Kidney (tissue), 14 donors: ENCODE results near the gene LDB1. TPM values are rescaled to one million over a fixed set of nuclear protein-coding genes. Genes with fewer than 3 reads are reported as not detected.
A peak's percentile ranks its signal among the peaks of the same experiment; 100 is the strongest.

Experiments used
- DNase-seq, 5 donors: peaks; one replicate each; pipeline ENCODE4 v3.0.0-alpha.2; 2013 to 2020
- FAIRE-seq: peaks from 2 replicates; lab custom pipeline; 2012; peaks lifted over from hg19 to GRCh38; lab: Jason Lieb, UNC
- H3K27ac ChIP-seq, 2 donors: one replicate each; pipeline ENCODE4 v1.7.0; 2013; ENCODE audit warnings: low read depth in 2 of 2, low read length in 2 of 2, inconsistent platforms in 1 of 2
- H3K27me3 ChIP-seq: one replicate; pipeline ENCODE4 v1.7.1; 2013; ENCODE audit warnings: low read length, inconsistent platforms; ENCODE audit not compliant: control insufficient read depth, insufficient read depth
- H3K36me3 ChIP-seq, 3 donors: one replicate each; pipeline versions ENCODE4 v1.7.0 to v1.7.1; 2013; ENCODE audit warnings: low read length in 3 of 3, control low read depth in 1 of 3, inconsistent platforms in 1 of 3; ENCODE audit not compliant: insufficient read depth in 3 of 3, control insufficient read depth in 2 of 3
- H3K4me1 ChIP-seq, 3 donors: one replicate each; pipeline versions ENCODE4 v1.7.0 to v1.7.1; 2013; ENCODE audit warnings: low read length in 3 of 3, inconsistent platforms in 1 of 3, low read depth in 1 of 3; ENCODE audit not compliant: control insufficient read depth in 2 of 3, insufficient read depth in 2 of 3
- H3K4me3 ChIP-seq, 3 donors: one replicate each; pipeline versions ENCODE4 v1.7.0 to v1.8.1; 2013; ENCODE audit warnings: low read length in 3 of 3, control low read depth in 1 of 3, inconsistent platforms in 1 of 3
- H3K9ac ChIP-seq, 3 donors: one replicate each; pipeline versions ENCODE4 v1.7.0 to v1.7.1; 2013; ENCODE audit warnings: low read length in 3 of 3, control low read depth in 1 of 3, inconsistent platforms in 1 of 3
- H3K9me3 ChIP-seq, 3 donors: one replicate each; pipeline versions ENCODE4 v1.7.0 to v1.7.1; 2013; ENCODE audit warnings: low read length in 3 of 3, control low read depth in 1 of 3, inconsistent platforms in 1 of 3; ENCODE audit not compliant: control insufficient read depth in 2 of 3, insufficient read depth in 1 of 3
- intact Hi-C: fragments of 100-400 bp; cut with DNase I; formaldehyde crosslinking; loops from one replicate; pipeline ENCODE4 v1.11.1; 2022
- polyA plus RNA-seq: library from polyadenylated mRNA; stranded (reverse); fragments of 350-450 nt; fragmentation: Illumina TruSeq; extraction: RNeasy Lipid Tissue Mini Kit (QIAGEN cat#74804); gene quantifications from one replicate; pipeline ENCODE4 v1.2.3, GENCODE V29; 2014; ENCODE audit warnings: low read depth, low replicate concordance; ENCODE audit not compliant: insufficient read depth
- total RNA-seq: library from RNA; stranded (reverse); fragmentation: NEBNext Ultra II Directional; extraction: Animal tissue kit (Norgen Biotek cat#: 25700); gene quantifications from one replicate; pipeline ENCODE4 v1.2.1, GENCODE V29; 2021
- TF ChIP-seq, protein P1 (sequence below): IDR thresholded peaks from 3 replicates; pipeline ENCODE4 v1.5.1; 2012; ENCODE audit warnings: mild to moderate bottlenecking, moderate library complexity, borderline replicate concordance; ENCODE audit not compliant: insufficient read depth; ENCODE audit errors: extremely low read depth
- donor health status: control.
- donor health status: control.
- donor health status: control.
- donor health status: control.
- donor health status: control.
- donor health status: DM: yes; HTN: yes; CAD: no.
- donor health status: Normal renal cell carcinoma (clear cell type).

LDB1 gene
- total and polyA plus RNA-seq, 2 donors from 2014 or later, result 27.9 to 56.1 TPM

- Histone ChIP-seq H3K27ac (no peak overlapping the region), H3K4me3 (no peak overlapping the region), H3K9ac (no peak overlapping the region), H3K27me3 (no peaks in the 10 kb centered on the region), H3K36me3 (no peaks in the 10 kb centered on the region), H3K9me3 (no peaks in the 10 kb centered on the region), H3K4me1 (peaks cover 0 to 12% (median 10%) of the 10 kb centered on the region in 3 donors)
- TF ChIP-seq, protein P1, sequence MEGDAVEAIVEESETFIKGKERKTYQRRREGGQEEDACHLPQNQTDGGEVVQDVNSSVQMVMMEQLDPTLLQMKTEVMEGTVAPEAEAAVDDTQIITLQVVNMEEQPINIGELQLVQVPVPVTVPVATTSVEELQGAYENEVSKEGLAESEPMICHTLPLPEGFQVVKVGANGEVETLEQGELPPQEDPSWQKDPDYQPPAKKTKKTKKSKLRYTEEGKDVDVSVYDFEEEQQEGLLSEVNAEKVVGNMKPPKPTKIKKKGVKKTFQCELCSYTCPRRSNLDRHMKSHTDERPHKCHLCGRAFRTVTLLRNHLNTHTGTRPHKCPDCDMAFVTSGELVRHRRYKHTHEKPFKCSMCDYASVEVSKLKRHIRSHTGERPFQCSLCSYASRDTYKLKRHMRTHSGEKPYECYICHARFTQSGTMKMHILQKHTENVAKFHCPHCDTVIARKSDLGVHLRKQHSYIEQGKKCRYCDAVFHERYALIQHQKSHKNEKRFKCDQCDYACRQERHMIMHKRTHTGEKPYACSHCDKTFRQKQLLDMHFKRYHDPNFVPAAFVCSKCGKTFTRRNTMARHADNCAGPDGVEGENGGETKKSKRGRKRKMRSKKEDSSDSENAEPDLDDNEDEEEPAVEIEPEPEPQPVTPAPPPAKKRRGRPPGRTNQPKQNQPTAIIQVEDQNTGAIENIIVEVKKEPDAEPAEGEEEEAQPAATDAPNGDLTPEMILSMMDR, result no peak
- intact Hi-C loops, result no loop called here
- FAIRE-seq, result no peak
- no peak for DNase-seq
Measured at GRCh38 chr10:102131286-102132170, 11.4 kb upstream of the LDB1 start.

DNA sequence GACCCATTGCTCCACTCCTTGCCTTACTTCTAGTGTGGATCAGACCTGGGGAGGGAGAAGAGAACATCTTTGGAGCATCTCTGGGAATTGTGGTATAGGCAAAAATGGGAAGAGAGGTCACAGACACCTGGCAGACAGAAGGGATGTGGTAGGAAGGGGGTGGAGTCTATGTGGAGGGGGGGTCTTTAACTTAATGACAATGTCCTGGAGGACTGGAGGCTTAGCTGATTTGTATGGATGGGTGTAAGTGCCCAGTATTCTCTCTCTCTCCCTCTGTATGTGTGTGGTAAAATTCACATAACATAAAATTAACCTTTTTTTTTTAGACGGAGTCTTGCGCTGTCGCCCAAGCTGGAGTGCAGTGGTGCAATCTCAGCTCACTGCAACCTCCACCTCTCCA is 3.1 kb upstream of the LDB1 start:
- Histone ChIP-seq H3K27me3 (no peaks in the 10 kb centered on the region), H3K4me3 (no peak overlapping the region), H3K9me3 (no peaks in the 10 kb centered on the region), H3K36me3 (no peaks in the 10 kb centered on the region), H3K27ac (no peak overlapping the region), H3K4me1 (peaks cover 0 to 20% (median 17%) of the 10 kb centered on the region in 3 donors), H3K9ac (no peak overlapping the region)
- no peak for DNase-seq
- intact Hi-C loops, result no loop called here
- no peak for FAIRE-seq
- TF ChIP-seq, protein P1, result no peak

DNA sequence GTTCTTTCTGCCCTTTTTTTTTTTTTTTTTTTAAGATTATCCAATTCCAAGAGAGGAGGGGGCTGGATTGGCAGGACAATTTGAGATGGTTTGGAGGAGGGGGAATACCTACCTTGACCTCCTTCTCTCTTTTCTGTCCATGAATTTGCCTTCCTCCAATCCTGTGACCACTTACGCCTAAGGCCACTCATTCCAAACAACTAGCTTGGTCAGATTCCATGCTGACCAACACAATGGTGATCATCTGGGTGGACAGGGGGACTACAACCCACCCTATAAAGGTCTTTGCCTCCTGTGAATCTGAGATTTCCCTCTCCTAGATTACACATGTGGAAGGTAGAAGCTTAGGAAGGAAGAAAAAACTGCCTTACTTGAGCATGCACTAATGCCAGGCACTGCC is 2.3 kb upstream of the LDB1 start:
- no peak for FAIRE-seq
- no peaks in the 10 kb centered on the region for H3K36me3 ChIP-seq
- no peak overlapping the region for H3K9ac ChIP-seq
- DNase-seq, result no peak
- peaks cover 0 to 27% (median 24%) of the 10 kb centered on the region in 3 donors for H3K4me1 ChIP-seq
- intact Hi-C loops, result no loop called here
- H3K27ac ChIP-seq, result peak overlapping the region in 1 of 2 donors; percentile 99
- TF ChIP-seq, protein P1, result no peak
- H3K27me3 ChIP-seq, result no peaks in the 10 kb centered on the region
- no peak overlapping the region for H3K4me3 ChIP-seq
- no peaks in the 10 kb centered on the region for H3K9me3 ChIP-seq
